ENCODE measurements around the gene EIF1. TPM values are rescaled to one million over a fixed set of nuclear protein-coding genes. Genes with fewer than 3 reads are reported as not detected.
A peak's percentile ranks its signal among the peaks of the same experiment; 100 is the strongest.

EIF1 gene
- total and polyA plus RNA-seq, 2 experiments from 2014 or later = 272 to 603 TPM

DNA sequence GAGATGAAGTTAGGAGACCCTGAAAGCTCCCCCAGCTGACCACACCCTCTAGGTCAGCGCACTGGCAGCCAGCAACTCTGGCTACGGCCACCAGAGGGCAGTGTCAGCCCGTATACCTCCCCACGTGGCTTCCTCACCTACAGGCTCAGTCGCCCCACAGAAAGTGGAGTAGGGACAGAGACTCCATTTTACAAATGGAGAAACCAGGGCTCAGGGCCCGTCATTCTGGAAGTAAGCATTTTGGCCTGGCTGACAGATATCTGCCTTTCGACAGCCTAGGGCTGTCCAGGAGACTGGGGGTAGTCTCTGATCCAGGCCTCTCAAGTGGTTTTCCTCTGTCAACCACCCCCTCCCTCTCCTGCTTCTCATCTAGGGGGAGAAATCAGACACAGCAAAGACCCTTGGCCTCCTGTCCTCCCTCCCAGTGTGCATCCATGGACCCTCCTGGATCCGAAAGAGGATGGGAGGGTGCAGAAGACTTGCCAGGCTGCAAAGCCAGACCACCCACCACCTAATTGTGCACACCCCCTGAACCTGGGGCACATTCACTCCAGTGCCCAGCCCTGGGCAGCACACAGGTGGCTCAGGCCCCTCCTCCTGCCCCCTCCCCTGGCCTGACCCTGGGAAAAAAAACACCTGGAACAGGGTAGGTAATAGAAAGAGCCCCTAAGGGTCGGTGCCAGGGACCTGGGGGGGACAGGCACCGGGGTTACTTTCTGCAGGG is 49.6 kb downstream of the EIF1 start (continued):
- TF ChIP-seq, protein P1, sequence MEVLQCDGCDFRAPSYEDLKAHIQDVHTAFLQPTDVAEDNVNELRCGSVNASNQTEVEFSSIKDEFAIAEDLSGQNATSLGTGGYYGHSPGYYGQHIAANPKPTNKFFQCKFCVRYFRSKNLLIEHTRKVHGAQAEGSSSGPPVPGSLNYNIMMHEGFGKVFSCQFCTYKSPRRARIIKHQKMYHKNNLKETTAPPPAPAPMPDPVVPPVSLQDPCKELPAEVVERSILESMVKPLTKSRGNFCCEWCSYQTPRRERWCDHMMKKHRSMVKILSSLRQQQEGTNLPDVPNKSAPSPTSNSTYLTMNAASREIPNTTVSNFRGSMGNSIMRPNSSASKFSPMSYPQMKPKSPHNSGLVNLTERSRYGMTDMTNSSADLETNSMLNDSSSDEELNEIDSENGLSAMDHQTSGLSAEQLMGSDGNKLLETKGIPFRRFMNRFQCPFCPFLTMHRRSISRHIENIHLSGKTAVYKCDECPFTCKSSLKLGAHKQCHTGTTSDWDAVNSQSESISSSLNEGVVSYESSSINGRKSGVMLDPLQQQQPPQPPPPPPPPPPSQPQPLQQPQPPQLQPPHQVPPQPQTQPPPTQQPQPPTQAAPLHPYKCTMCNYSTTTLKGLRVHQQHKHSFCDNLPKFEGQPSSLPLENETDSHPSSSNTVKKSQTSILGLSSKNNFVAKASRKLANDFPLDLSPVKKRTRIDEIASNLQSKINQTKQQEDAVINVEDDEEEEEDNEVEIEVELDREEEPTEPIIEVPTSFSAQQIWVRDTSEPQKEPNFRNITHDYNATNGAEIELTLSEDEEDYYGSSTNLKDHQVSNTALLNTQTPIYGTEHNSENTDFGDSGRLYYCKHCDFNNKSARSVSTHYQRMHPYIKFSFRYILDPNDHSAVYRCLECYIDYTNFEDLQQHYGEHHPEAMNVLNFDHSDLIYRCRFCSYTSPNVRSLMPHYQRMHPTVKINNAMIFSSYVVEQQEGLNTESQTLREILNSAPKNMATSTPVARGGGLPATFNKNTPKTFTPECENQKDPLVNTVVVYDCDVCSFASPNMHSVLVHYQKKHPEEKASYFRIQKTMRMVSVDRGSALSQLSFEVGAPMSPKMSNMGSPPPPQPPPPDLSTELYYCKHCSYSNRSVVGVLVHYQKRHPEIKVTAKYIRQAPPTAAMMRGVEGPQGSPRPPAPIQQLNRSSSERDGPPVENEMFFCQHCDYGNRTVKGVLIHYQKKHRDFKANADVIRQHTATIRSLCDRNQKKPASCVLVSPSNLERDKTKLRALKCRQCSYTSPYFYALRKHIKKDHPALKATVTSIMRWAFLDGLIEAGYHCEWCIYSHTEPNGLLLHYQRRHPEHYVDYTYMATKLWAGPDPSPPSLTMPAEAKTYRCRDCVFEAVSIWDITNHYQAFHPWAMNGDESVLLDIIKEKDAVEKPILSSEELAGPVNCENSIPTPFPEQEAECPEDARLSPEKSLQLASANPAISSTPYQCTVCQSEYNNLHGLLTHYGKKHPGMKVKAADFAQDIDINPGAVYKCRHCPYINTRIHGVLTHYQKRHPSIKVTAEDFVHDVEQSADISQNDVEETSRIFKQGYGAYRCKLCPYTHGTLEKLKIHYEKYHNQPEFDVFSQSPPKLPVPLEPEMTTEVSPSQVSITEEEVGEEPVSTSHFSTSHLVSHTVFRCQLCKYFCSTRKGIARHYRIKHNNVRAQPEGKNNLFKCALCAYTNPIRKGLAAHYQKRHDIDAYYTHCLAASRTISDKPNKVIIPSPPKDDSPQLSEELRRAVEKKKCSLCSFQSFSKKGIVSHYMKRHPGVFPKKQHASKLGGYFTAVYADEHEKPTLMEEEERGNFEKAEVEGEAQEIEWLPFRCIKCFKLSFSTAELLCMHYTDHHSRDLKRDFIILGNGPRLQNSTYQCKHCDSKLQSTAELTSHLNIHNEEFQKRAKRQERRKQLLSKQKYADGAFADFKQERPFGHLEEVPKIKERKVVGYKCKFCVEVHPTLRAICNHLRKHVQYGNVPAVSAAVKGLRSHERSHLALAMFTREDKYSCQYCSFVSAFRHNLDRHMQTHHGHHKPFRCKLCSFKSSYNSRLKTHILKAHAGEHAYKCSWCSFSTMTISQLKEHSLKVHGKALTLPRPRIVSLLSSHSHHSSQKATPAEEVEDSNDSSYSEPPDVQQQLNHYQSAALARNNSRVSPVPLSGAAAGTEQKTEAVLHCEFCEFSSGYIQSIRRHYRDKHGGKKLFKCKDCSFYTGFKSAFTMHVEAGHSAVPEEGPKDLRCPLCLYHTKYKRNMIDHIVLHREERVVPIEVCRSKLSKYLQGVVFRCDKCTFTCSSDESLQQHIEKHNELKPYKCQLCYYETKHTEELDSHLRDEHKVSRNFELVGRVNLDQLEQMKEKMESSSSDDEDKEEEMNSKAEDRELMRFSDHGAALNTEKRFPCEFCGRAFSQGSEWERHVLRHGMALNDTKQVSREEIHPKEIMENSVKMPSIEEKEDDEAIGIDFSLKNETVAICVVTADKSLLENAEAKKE (CRISPR knock-in tag; IDR thresholded peaks at IDR 0.05) = no peak

DNA sequence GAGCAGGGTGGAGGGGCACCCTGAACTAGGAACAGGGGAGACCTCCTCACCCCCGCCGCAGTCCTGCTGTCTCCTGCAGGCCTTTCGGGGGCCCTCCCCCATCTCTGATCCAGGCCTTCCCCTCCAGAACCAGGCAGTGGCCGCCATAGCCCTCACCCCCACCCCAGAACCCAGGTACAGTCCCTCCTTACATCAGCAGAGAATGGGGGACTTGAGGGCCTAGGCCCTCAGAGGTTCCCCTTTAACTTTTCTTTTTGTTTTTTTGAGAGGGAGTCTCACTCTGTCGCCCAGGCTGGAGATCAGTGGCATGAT is 50.1 kb downstream of the EIF1 start:
- Histone ChIP-seq H3K27ac (ENCODE audit: low read depth) (no peak overlapping the region), H3K79me2 (replicated peaks; ENCODE audit: insufficient read depth) (no peaks in the 10 kb centered on the region), H3K4me3 (no peak overlapping the region), H3K4me2 (peak overlapping the region; percentile 59; the same call in 1 of the 2 replicates), H4K20me1 (replicated peaks; ENCODE audit: insufficient read depth) (no peaks in the 10 kb centered on the region), H2AFZ (peak overlapping the region; percentile 99; the same call in 1 of the 2 replicates), H3K4me1 (ENCODE audit: insufficient read depth) (peaks cover 17% of the 10 kb centered on the region), H3K27me3 (ENCODE audit: insufficient read depth) (peaks cover 41% of the 10 kb centered on the region), H3K9me2 (ENCODE audit: insufficient read depth) (no peaks in the 10 kb centered on the region), H3F3A (replicated peaks; ENCODE audit: low read depth) (no peaks in the 10 kb centered on the region; the same call in 1 of the 2 replicates), H3K36me3 (ENCODE audit: insufficient read depth) (no peaks in the 10 kb centered on the region)
- H3K27me3 Mint-ChIP-seq (ENCODE audit: insufficient read depth, low read depth, poor library complexity) = peaks cover 43% of the 10 kb centered on the region
- peaks cover 18% of the 10 kb centered on the region for H3K4me1 Mint-ChIP-seq
- peaks cover 2% of the 10 kb centered on the region; the same call in 1 of the 3 replicates for H3K36me3 Mint-ChIP-seq (ENCODE audit: low read depth)
- DNase-seq (ENCODE audit: low spot score) = no peak
- no peak for ATAC-seq
- H3K4me3 Mint-ChIP-seq = no peak overlapping the region
- H3K27ac Mint-ChIP-seq = no peak overlapping the region
- H3K9me3 Mint-ChIP-seq = no peaks in the 10 kb centered on the region
- TF ChIP-seq, protein P2, sequence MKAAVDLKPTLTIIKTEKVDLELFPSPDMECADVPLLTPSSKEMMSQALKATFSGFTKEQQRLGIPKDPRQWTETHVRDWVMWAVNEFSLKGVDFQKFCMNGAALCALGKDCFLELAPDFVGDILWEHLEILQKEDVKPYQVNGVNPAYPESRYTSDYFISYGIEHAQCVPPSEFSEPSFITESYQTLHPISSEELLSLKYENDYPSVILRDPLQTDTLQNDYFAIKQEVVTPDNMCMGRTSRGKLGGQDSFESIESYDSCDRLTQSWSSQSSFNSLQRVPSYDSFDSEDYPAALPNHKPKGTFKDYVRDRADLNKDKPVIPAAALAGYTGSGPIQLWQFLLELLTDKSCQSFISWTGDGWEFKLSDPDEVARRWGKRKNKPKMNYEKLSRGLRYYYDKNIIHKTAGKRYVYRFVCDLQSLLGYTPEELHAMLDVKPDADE (IDR thresholded peaks at IDR 0.05) = no peak
- TF ChIP-seq ZNF331 (CRISPR knock-in tag; IDR thresholded peaks at IDR 0.05; ENCODE audit: low read depth) = no peak
- TF ChIP-seq, protein P3, sequence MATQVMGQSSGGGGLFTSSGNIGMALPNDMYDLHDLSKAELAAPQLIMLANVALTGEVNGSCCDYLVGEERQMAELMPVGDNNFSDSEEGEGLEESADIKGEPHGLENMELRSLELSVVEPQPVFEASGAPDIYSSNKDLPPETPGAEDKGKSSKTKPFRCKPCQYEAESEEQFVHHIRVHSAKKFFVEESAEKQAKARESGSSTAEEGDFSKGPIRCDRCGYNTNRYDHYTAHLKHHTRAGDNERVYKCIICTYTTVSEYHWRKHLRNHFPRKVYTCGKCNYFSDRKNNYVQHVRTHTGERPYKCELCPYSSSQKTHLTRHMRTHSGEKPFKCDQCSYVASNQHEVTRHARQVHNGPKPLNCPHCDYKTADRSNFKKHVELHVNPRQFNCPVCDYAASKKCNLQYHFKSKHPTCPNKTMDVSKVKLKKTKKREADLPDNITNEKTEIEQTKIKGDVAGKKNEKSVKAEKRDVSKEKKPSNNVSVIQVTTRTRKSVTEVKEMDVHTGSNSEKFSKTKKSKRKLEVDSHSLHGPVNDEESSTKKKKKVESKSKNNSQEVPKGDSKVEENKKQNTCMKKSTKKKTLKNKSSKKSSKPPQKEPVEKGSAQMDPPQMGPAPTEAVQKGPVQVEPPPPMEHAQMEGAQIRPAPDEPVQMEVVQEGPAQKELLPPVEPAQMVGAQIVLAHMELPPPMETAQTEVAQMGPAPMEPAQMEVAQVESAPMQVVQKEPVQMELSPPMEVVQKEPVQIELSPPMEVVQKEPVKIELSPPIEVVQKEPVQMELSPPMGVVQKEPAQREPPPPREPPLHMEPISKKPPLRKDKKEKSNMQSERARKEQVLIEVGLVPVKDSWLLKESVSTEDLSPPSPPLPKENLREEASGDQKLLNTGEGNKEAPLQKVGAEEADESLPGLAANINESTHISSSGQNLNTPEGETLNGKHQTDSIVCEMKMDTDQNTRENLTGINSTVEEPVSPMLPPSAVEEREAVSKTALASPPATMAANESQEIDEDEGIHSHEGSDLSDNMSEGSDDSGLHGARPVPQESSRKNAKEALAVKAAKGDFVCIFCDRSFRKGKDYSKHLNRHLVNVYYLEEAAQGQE (IDR thresholded peaks at IDR 0.05; ENCODE audit: unreplicated experiment) = no peak
- no peak for TF ChIP-seq JUNB (IDR thresholded peaks at IDR 0.05; ENCODE audit: unreplicated experiment)
- no peak for TF ChIP-seq ZNF114 (CRISPR knock-in tag; IDR thresholded peaks at IDR 0.05)
- no peak for TF ChIP-seq EZH2phosphoT487 (IDR thresholded peaks at IDR 0.05; ENCODE audit: unreplicated experiment)

Data from GM23338 (cell line).